Adrenal gland (tissue), 5 donors: ENCODE measurements around the gene WDR45B.

Source experiments
- CTCF ChIP-seq, 6 experiments: fragments of 450-650 bp in 4 of 6; fragments of 200-600 bp in 2 of 6; sonication (generic) in 1 of 6; IDR thresholded peaks; 1 replicate in 5 of 6; 2 replicates in 1 of 6; pipeline versions ENCODE4 v1.5.1 to v1.8.0; 2016 to 2021; ENCODE audit warnings: antibody characterized with exemption in 6 of 6, mild to moderate bottlenecking in 2 of 6, moderate library complexity in 1 of 6
- POLR2A ChIP-seq, 2 donors: fragments of 450-650 bp; IDR thresholded peaks; one replicate each; pipeline ENCODE4 v1.6.1; 2017; ENCODE audit warnings: antibody characterized with exemption in 2 of 2, mild to moderate bottlenecking in 2 of 2, moderate library complexity in 1 of 2
- donor health status: DM: no; HTN: no; CAD: no.

DNA sequence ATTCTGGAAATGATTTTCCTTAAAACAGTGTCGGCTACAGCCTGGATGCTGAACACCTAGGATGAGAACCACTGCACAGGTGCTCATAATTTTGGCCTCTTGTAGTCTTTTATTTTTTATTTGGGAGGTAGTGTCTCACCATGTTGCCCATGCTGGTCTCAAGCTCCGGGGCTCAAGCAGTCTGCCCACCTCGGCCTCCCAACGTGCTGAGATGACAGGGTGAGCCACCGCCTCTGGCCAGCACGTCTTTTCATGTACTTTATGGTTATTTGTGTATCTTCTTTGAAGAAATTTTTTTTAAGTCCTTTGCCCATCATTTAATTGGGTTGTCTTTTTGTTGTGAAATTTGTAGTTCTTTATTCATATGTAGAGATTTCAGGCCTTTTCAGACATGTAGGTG is 58.0 kb downstream of the WDR45B start:
- no peak for TF ChIP-seq CTCF (IDR thresholded peaks at IDR 0.05)
- no peak for TF ChIP-seq POLR2A (IDR thresholded peaks at IDR 0.05)
